ENCODE measurements around the gene TNPO3.

GRCh38 chr7:128962899-128963298, 92.0 kb downstream of the TNPO3 start:
- no peak for TF ChIP-seq CTCF (IDR thresholded peaks at IDR 0.05)
- TF ChIP-seq POLR2A (IDR thresholded peaks at IDR 0.05): no peak

Data from adrenal gland (tissue), 5 donors.